IMR-90 (cell line): ENCODE results near the gene TMEM269. TPM values are rescaled to one million over a fixed set of nuclear protein-coding genes. Genes with fewer than 3 reads are reported as not detected.

ENCODE experiments used
- ATAC-seq: fragments of 200-7000 bp; cut with Tn5 transposase; 2 replicates; pipeline ENCODE4 v1.9.1; 2020; ENCODE audit warnings: low read depth, mild to moderate bottlenecking, moderate library complexity
- BruUV-seq: library from RNA; stranded (reverse); fragments of 400-500 nt; replicated peaks from 2 replicates; lab custom pipeline; 2021; lab: Mats Ljungman, UMichigan
- CTCF ChIA-PET: fragments of 300-600 bp; formaldehyde crosslinking; extraction: SDS; loops from one replicate; lab custom pipeline; 2021; ENCODE audit warnings: antibody characterized with exemption; lab: Yijun Ruan, JAX
- POLR2A ChIA-PET: fragments of 300-600 bp; sonication (Branson Sonifier 250); formaldehyde crosslinking; loops from one replicate; lab custom pipeline; 2022; ENCODE audit warnings: antibody characterized with exemption; ENCODE audit not compliant: unreplicated experiment; lab: Charles Lee
- DNase-seq: peaks from one replicate; pipeline ENCODE4 v3.0.0; 2013
- H2AFZ ChIP-seq: replicated peaks from 2 replicates; pipeline ENCODE3; 2013; ENCODE audit warnings: low read length, mild to moderate bottlenecking; ENCODE audit not compliant: poor library complexity
- H2AK5ac ChIP-seq: 2 replicates; pipeline ENCODE4 v1.6.1; 2013; ENCODE audit warnings: low read depth, low read length, inconsistent platforms
- H2AK9ac ChIP-seq: replicated peaks from 2 replicates; pipeline ENCODE3; 2013; ENCODE audit warnings: mild to moderate bottlenecking, low read depth, low read length, moderate library complexity; ENCODE audit not compliant: poor library complexity
- H2BK120ac ChIP-seq: 2 replicates; pipeline ENCODE4 v1.6.1; 2013; ENCODE audit warnings: low read depth, low read length, inconsistent platforms
- H2BK15ac ChIP-seq: 3 replicates; pipeline ENCODE4 v1.6.1; 2013; ENCODE audit warnings: low read depth, low read length, inconsistent platforms
- H2BK20ac ChIP-seq: 2 replicates; pipeline ENCODE4 v1.6.1; 2013; ENCODE audit warnings: low read depth, mild to moderate bottlenecking, inconsistent platforms, low read length, moderate library complexity
- H2BK5ac ChIP-seq: 2 replicates; pipeline ENCODE4 v1.6.1; 2013; ENCODE audit warnings: mild to moderate bottlenecking, low read depth, low read length, inconsistent platforms; ENCODE audit not compliant: poor library complexity, severe bottlenecking
- H3K14ac ChIP-seq: replicated peaks from 2 replicates; pipeline ENCODE4 v1.6.1; 2013; ENCODE audit warnings: low read depth, low read length, inconsistent platforms
- H3K18ac ChIP-seq: 2 replicates; pipeline ENCODE4 v1.6.1; 2013; ENCODE audit warnings: low read depth, low read length, control low read depth
- H3K23ac ChIP-seq: 2 replicates; pipeline ENCODE4 v1.6.1; 2013; ENCODE audit warnings: low read depth, low read length, inconsistent platforms
- H3K27ac ChIP-seq: 2 replicates; pipeline ENCODE4 v1.5.1; 2013; ENCODE audit warnings: mild to moderate bottlenecking, control low read depth, low read length; ENCODE audit not compliant: insufficient read depth
- H3K27me3 ChIP-seq: 2 replicates; pipeline ENCODE4 v1.6.1; 2013; ENCODE audit warnings: low read length; ENCODE audit not compliant: control insufficient read depth, insufficient read depth
- H3K36me3 ChIP-seq: 2 replicates; pipeline ENCODE4 v1.6.1; 2013; ENCODE audit warnings: low read length, mixed read lengths; ENCODE audit not compliant: control insufficient read depth, insufficient read depth
- H3K4ac ChIP-seq: 2 replicates; pipeline ENCODE4 v1.6.1; 2013; ENCODE audit warnings: low read depth, low read length, inconsistent platforms
- H3K4me1 ChIP-seq: 2 replicates; pipeline ENCODE4 v1.6.1; 2013; ENCODE audit warnings: low read length, mixed read lengths; ENCODE audit not compliant: control insufficient read depth, insufficient read depth
- H3K4me2 ChIP-seq: 2 replicates; pipeline ENCODE4 v1.6.1; 2013; ENCODE audit warnings: low read depth, mild to moderate bottlenecking, control low read depth, low read length, moderate library complexity
- H3K4me3 ChIP-seq: 2 replicates; pipeline ENCODE4 v1.5.1; 2013; ENCODE audit warnings: low read depth, mild to moderate bottlenecking, control low read depth, low read length, moderate library complexity; ENCODE audit not compliant: insufficient read depth
- H3K56ac ChIP-seq: 2 replicates; pipeline ENCODE4 v1.6.1; 2013; ENCODE audit warnings: low read length, inconsistent platforms; ENCODE audit not compliant: insufficient read depth; ENCODE audit errors: extremely low read depth
- H3K79me1 ChIP-seq, 2 experiments: 2 replicates each; pipeline ENCODE4 v1.6.1; 2013; ENCODE audit warnings: low read length in 2 of 2, inconsistent platforms in 1 of 2, low read depth in 1 of 2
- H3K9ac ChIP-seq: 2 replicates; pipeline ENCODE4 v1.6.1; 2013; ENCODE audit warnings: low read depth, low read length, control low read depth
- H3K9me1 ChIP-seq: 2 replicates; pipeline ENCODE4 v1.6.1; 2013; ENCODE audit warnings: low read length, inconsistent platforms; ENCODE audit not compliant: insufficient read depth
- H3K9me3 ChIP-seq: 2 replicates; pipeline ENCODE4 v1.6.1; 2013; ENCODE audit warnings: low read length; ENCODE audit not compliant: control insufficient read depth, insufficient read depth
- H4K20me1 ChIP-seq: 2 replicates; pipeline ENCODE4 v1.6.1; 2013; ENCODE audit warnings: low read length, inconsistent platforms; ENCODE audit not compliant: insufficient read depth
- H4K5ac ChIP-seq: 2 replicates; pipeline ENCODE4 v1.6.1; 2013; ENCODE audit warnings: mild to moderate bottlenecking, low read depth, low read length, control low read depth
- H4K8ac ChIP-seq, 2 experiments: 2 replicates each; pipeline ENCODE4 v1.6.1; 2013; ENCODE audit warnings: low read depth in 2 of 2, low read length in 2 of 2, control low read depth in 1 of 2, inconsistent platforms in 1 of 2
- H4K91ac ChIP-seq: 2 replicates; pipeline ENCODE4 v1.6.1; 2013; ENCODE audit warnings: low read depth, low read length, inconsistent platforms; ENCODE audit not compliant: insufficient read depth
- BHLHE40 ChIP-seq: fragments of 150-350 bp; IDR thresholded peaks from 2 replicates; pipeline ENCODE4 v1.6.1; 2016; ENCODE audit warnings: mild to moderate bottlenecking, low read depth, low read length
- CEBPB ChIP-seq: IDR thresholded peaks from 2 replicates; pipeline ENCODE4 v1.6.1; 2012; ENCODE audit warnings: low read depth, low read length, improper control_type of control experiment
- CHD1 ChIP-seq: IDR thresholded peaks from 2 replicates; pipeline ENCODE4 v1.6.1; 2012; ENCODE audit warnings: low read depth, low read length, improper control_type of control experiment
- CTCF ChIP-seq: conservative IDR thresholded peaks from 2 replicates; pipeline ENCODE4 v1.5.1; 2012; ENCODE audit warnings: mild to moderate bottlenecking, low read depth, low read length, improper control_type of control experiment
- ELK1 ChIP-seq: fragments of 150-350 bp; IDR thresholded peaks from 2 replicates; pipeline ENCODE4 v1.6.1; 2016; ENCODE audit warnings: low read depth, mild to moderate bottlenecking, low read length, moderate library complexity, borderline replicate concordance
- FOS ChIP-seq: fragments of 150-350 bp; IDR thresholded peaks from 2 replicates; pipeline ENCODE4 v1.6.1; 2016; ENCODE audit warnings: low read depth, low read length
- MAFK ChIP-seq: IDR thresholded peaks from 2 replicates; pipeline ENCODE4 v1.6.1; 2012; ENCODE audit warnings: low read depth, low read length, improper control_type of control experiment
- MAZ ChIP-seq: IDR thresholded peaks from 2 replicates; pipeline ENCODE4 v1.6.1; 2012; ENCODE audit warnings: low read depth, mild to moderate bottlenecking, low read length, improper control_type of control experiment, moderate library complexity, borderline replicate concordance
- MXI1 ChIP-seq: IDR thresholded peaks from 2 replicates; pipeline ENCODE4 v1.6.1; 2012; ENCODE audit warnings: low read depth, mild to moderate bottlenecking, low read length, moderate library complexity, borderline replicate concordance
- NFE2L2 ChIP-seq: fragments of 150-350 bp; IDR thresholded peaks from 2 replicates; pipeline ENCODE4 v1.6.1; 2016; ENCODE audit warnings: low read depth, mild to moderate bottlenecking, low read length
- POLR2A ChIP-seq: IDR thresholded peaks from 2 replicates; pipeline ENCODE4 v1.6.1; 2012; ENCODE audit warnings: mild to moderate bottlenecking, low read depth, low read length
- RAD21 ChIP-seq: IDR thresholded peaks from 2 replicates; pipeline ENCODE4 v1.6.1; 2012; ENCODE audit warnings: low read length, improper control_type of control experiment
- RCOR1 ChIP-seq: IDR thresholded peaks from 2 replicates; pipeline ENCODE4 v1.6.1; 2012; ENCODE audit warnings: mild to moderate bottlenecking, low read length, improper control_type of control experiment; ENCODE audit not compliant: insufficient replicate concordance
- RFX5 ChIP-seq: IDR thresholded peaks from 2 replicates; pipeline ENCODE4 v1.8.0; 2012; ENCODE audit warnings: low read depth, mild to moderate bottlenecking, low read length, moderate library complexity
- SMC3 ChIP-seq: fragments of 150-350 bp; IDR thresholded peaks from 2 replicates; pipeline ENCODE4 v1.6.1; 2016; ENCODE audit warnings: low read depth, mild to moderate bottlenecking, antibody characterized with exemption, low read length, moderate library complexity
- WGBS, 2 experiments: methylation state at CpG; one replicate each; pipeline versions ENCODE4 v1.1.5 to v1.1.7; 2013; ENCODE audit warnings: missing lambda C conversion rate in 2 of 2; ENCODE audit not compliant: insufficient read length in 1 of 2; ENCODE audit errors: extremely low coverage in 2 of 2; 5-methylcytosine and 5-hydroxymethylcytosine counted together
- dilution Hi-C: fragments of 300-500 bp; cut with HindIII; formaldehyde crosslinking; loops from one replicate; pipeline ENCODE4 v1.14.3; 2018; ENCODE audit warnings: low sequenced_read_pairs; ENCODE audit not compliant: unreplicated experiment
- in situ Hi-C: fragments of 300-500 bp; cut with MboI; formaldehyde crosslinking; loops from 3 replicates; pipeline ENCODE4 v1.14.3; 2019; ENCODE audit warnings: low sequenced_read_pairs, inconsistent platforms, mixed read lengths
- intact Hi-C: fragments of 100-400 bp; cut with micrococcal nuclease; formaldehyde crosslinking; loops from 2 replicates; pipeline ENCODE4 v1.10.0; 2022
- polyA plus RNA-seq, 3 experiments: library from polyadenylated mRNA; depleted of rRNA; stranded (reverse); fragments of >200 nt; gene quantifications; 2 replicates each; pipeline ENCODE4 v1.2.3, GENCODE V29; 2012; ENCODE audit warnings: low replicate concordance in 1 of 3
- total RNA-seq: library from RNA; depleted of rRNA; stranded (reverse); fragments of >200 nt; gene quantifications from 2 replicates; pipeline ENCODE4 v1.2.3, GENCODE V29; 2012

Gene TMEM269
- total and polyA plus RNA-seq, 2 of the 4 experiments (the other 2 are of a cell fraction), result not detected

- no peak overlapping the region for H3K27ac ChIP-seq
- H3K4me1 ChIP-seq, result no peaks in the 10 kb centered on the region
- ATAC-seq, result no peak
- TF ChIP-seq CTCF (no peak), POLR2A (no peak), MAZ (no peak), RAD21 (no peak), MAFK (no peak), RFX5 (no peak), CEBPB (no peak), FOS (no peak), BHLHE40 (no peak), SMC3 (no peak), ELK1 (no peak), CHD1 (no peak), RCOR1 (no peak), NFE2L2 (no peak), MXI1 (no peak)
- BruUV-seq, result no TSS peak
- no peaks in the 10 kb centered on the region for H3K36me3 ChIP-seq
- CTCF ChIA-PET, result no interaction called here
- H2AK5ac ChIP-seq, result no peak overlapping the region
- H3K56ac ChIP-seq, result no peak overlapping the region
- no peak overlapping the region for H3K14ac ChIP-seq
- intact Hi-C loops (no loop called here), dilution Hi-C loops (no loop called here), in situ Hi-C loops (no loop called here)
- no peak overlapping the region for H2AK9ac ChIP-seq
- H3K18ac ChIP-seq, result no peak overlapping the region
- H3K9ac ChIP-seq, result no peak overlapping the region
- H2AFZ ChIP-seq, result no peak overlapping the region
- no peak overlapping the region for H3K4ac ChIP-seq
- H2BK20ac ChIP-seq, result no peak overlapping the region
- H4K20me1 ChIP-seq, result no peaks in the 10 kb centered on the region
- no peak overlapping the region for H4K91ac ChIP-seq
- H3K23ac ChIP-seq, result no peak overlapping the region
- no peak overlapping the region for H2BK120ac ChIP-seq
- H2BK5ac ChIP-seq, result no peak overlapping the region
- H3K27me3 ChIP-seq, result no peaks in the 10 kb centered on the region; the same call in 1 of the 2 replicates
- 77% methylated on average over 7 of the region's 21 CpGs; no CpG with 5 or more reads in 1 of the 2 experiments for WGBS, 2 experiments
- H3K9me3 ChIP-seq, result no peaks in the 10 kb centered on the region
- no peak overlapping the region for H2BK15ac ChIP-seq
- no peak for DNase-seq
- no peak overlapping the region for H4K8ac ChIP-seq
- H3K9me1 ChIP-seq, result no peaks in the 10 kb centered on the region
- POLR2A ChIA-PET, result no interaction called here
- H3K4me3 ChIP-seq, result no peak overlapping the region
- H3K4me2 ChIP-seq, result no peak overlapping the region
- H3K79me1 ChIP-seq, result no peaks in the 10 kb centered on the region
- no peak overlapping the region for H4K5ac ChIP-seq
Observed at GRCh38 chr1:42737986-42738677, 46.7 kb upstream of the TMEM269 start.
